HTR-8/SVneo (cell line): ENCODE data around the gene FBLN2.
"Not testable (repeated sequence)": the region's sequence is repeated elsewhere in the genome, so short reads cannot be mapped to it uniquely, and the experiment has no call there.

Source experiments
- DNase-seq: peaks from one replicate; pipeline ENCODE4 v3.0.0; 2011; ENCODE audit warnings: low spot score, mixed read lengths; ENCODE audit not compliant: insufficient read length
- FAIRE-seq: peaks from 2 replicates; lab custom pipeline; 2011; peaks lifted over from hg19 to GRCh38; lab: Jason Lieb, UNC

Gene FBLN2

GRCh38 chr3:13544951-13545651, 3.8 kb upstream of the FBLN2 start:
- DNase-seq (no peak), FAIRE-seq (no peak)

DNA sequence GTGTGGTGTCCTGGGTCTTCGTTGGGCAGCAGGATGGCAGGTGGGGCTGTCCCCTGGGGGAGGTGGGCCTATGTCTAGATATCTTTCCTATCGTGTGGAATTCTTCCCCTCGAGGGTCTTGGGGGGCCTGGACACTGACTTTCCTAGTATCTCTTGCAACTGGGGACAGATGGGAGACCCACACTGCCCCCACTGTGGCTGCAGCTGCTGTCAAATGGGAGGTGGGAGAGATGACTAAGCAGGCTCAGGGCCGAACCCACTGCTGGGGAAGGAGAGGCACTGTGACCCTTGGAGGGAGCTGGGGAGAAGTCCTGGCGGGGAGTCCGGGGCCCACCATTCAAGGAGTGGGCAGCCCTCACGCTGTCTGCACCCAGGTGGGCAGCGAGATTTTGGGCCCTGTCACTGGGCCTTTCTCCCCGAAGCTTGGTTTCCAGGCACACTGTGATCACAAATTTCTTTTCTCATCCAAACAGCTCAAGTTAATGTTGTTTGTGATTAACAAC, 2.9 kb upstream of the FBLN2 start:
- no peak for FAIRE-seq
- DNase-seq: no peak

- FAIRE-seq (peak; percentile 54), DNase-seq (peak; percentile 56)
Observed at GRCh38 chr3:13546667-13547171, 2.2 kb upstream of the FBLN2 start.

DNA sequence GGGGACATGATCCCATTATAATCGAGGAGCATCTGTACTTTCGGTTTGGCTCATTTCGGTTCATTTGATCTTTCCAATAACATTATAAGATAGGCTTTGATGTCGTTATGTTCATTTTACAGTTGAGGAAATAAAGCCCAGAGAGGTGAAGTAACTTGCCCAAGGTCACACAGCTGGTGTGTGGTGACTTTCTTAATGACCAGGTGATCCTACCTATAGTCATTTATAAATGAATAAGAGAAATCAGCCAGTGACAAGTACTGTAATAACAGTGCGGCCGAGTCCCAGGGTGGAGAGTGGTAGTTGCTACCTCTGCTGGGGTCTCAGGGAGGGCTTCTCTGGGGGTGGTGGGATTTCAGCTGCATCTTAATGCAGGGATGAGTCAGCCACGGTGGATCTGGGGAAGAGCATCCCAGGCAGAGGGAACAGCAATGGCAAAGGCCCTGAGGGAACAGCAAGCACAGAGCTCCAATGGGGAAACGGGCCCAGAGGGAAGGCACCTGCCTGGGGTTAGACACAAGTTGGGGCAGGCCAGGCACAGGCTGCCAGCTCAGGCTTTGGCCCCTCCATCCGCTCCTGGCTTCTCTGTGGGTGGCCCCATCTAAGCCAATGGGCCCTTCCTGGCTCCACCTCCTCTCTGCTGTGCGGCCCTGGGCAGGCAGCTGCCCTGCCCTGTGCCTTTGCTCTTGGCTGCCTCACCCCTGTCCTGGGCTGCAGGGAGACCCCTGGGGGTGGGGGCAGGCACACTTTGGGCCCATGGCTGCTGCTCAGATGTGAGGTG, 1.1 kb upstream of the FBLN2 start:
- no peak for FAIRE-seq
- DNase-seq: no peak

DNA sequence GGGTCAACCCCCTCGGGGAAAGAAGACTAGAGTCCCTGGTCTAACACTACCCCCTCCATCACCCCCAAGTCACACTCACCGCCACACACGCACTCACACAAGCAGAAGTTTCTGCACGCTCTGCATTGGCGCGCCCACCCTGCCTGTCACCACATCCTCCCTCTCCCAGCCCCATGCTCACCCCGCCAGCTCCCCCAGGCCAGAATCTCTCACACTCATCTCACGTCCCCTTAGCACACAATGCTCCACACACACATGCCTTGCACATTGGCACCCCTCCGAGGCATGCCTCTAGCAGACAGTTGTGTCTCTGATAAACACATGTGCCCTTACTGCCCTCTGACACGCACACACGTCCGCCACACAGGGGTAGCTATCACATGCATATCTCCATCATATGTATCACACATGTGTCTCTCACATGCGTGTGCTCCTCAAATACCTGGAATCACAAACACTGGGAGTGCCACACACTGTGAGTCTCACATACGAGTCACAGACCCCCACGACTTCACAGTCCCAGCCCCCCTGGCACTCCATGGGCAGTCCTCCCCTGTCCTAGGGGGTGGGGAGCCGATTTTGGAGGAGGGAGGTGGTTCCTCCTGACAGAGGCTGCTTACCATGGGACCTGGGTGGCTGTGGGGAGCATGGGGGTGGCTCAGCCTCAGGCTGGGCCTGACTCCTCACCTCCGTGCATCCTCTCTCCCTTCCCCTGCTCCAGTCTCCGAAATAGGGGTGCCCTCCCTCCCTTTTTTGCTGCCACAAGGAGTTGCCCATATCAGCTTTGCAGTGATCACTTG, 898 bp downstream of the FBLN2 start:
- no peak for FAIRE-seq
- DNase-seq: no peak

- DNase-seq (no peak), FAIRE-seq (no peak)
Observed at GRCh38 chr3:13550423-13550690, 1.4 kb downstream of the FBLN2 start.

DNA sequence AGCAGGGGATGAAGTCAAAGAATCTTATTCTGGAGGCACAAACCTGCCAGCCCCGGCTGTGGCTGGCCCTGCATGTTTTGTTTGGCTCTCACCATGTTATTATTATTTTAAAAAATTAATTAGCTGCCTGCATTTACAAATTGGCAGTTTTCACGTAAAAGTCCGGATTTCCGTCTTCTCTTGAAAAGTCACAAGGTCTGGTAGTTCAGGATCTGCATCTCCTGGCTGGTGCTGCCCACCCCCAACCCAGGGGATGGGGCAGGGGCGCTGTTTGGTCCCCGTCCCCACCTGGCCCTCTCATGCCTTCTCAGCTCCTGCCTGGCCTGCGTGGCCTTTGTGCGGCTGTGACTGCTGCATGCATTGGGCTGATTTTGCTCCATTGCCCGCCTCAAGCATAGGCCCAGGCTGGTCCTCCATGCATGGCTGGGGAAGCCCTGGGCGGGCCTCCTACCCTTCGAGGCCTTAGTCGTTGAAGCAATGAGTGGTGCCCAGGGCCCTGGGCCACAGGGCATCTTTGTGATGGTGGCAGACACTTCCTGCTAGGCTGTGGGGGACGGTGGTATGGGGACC, 2.0 kb downstream of the FBLN2 start:
- DNase-seq (no peak), FAIRE-seq (no peak)

GRCh38 chr3:13552857-13553652, 4.1 kb downstream of the FBLN2 start:
- DNase-seq: no peak
- FAIRE-seq: no peak

DNA sequence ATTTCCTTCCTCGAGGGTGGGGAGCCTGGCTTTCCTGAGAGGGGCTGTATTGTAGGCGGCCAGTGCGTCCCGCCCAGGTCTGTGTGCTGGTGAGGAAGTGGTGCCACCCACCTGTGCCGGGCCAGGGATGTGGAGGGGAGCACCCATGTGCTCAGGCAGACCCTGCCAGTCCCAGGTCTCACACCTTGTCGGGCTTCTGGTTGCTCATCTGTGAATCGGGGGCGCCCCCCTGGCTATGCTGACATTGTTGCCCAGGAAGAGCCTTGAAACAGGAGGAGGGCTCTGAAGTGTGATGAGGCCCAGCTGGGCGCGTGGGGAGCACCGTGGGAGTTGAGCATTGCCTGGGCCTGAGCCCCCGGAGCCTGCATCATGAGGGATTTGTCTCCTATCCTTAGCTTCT, 4.8 kb downstream of the FBLN2 start:
- FAIRE-seq (no peak), DNase-seq (no peak)

DNA sequence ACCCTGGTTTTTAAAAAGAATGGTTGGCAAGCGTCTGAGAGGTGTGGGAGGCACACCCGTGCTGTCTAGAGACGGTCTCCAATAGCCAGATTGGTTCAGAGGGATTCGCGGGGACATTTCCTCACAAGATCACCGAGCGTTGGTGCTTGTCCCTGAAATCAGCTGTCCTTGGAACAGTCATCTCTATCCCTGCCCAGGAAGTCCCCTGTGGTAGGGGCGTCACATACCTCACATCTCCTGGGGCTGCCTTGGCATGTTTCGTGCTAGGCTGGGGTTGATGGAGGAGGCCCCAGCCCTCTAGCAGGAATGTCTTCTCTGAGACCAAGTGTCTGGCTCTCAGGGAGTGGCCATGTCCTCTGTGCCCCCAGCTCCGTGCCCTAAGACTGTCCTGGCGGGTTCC, 6.8 kb downstream of the FBLN2 start:
- DNase-seq (no peak), FAIRE-seq (no peak)

- DNase-seq (no peak), FAIRE-seq (no peak)
Observed at GRCh38 chr3:13556207-13556606, 7.3 kb downstream of the FBLN2 start.

GRCh38 chr3:13556917-13557316, 8.0 kb downstream of the FBLN2 start:
- no peak for DNase-seq
- FAIRE-seq: no peak

GRCh38 chr3:13557417-13557816, 8.5 kb downstream of the FBLN2 start:
- DNase-seq (no peak), FAIRE-seq (no peak)

- DNase-seq (no peak), FAIRE-seq (no peak)
Observed at GRCh38 chr3:13557926-13558325, 9.0 kb downstream of the FBLN2 start.

- DNase-seq (no peak), FAIRE-seq (no peak)
Observed at GRCh38 chr3:13558651-13559050, 9.7 kb downstream of the FBLN2 start.

DNA sequence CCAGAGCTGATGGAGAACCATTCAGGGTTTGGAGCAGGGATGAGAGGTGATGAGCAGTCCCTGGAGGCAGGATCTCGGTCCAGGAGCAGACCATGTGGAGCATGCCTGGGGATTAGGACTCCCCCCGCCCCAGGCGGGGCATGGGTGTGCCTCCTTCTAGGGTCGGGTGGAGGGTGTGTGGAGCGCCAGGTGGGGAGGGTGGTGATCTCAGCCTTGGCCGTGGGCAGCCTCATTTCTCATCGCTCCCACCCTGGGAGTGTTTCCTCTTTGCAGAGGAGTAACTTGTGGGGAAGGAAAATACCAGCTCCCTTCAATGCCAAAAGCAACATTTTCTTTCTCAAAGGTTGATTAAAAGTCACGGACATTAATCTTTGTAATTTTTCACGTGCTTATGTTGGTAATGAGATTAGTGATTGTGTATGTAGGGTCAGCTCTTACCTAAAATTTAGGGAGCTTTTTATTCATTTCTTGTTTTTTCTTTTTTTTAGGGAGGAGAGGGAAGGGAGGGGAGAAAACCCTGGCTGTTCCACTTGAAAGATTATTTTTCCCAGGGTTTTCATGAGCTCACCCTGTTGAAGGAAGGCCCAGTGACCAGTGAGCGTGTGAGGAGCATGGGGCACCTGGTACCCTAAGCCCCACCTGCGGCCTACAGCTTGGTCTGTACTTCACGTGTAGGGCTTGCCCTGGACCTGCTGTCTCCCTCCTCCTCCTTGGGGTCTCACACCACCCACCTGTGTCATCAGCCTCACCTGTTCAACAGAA, 11.0 kb downstream of the FBLN2 start:
- DNase-seq (no peak), FAIRE-seq (no peak)

- FAIRE-seq (peak; percentile 46), DNase-seq (no peak)
Observed at GRCh38 chr3:13561376-13561775, 12.5 kb downstream of the FBLN2 start.

GRCh38 chr3:13561967-13562366, 13.0 kb downstream of the FBLN2 start:
- DNase-seq (no peak), FAIRE-seq (no peak)

DNA sequence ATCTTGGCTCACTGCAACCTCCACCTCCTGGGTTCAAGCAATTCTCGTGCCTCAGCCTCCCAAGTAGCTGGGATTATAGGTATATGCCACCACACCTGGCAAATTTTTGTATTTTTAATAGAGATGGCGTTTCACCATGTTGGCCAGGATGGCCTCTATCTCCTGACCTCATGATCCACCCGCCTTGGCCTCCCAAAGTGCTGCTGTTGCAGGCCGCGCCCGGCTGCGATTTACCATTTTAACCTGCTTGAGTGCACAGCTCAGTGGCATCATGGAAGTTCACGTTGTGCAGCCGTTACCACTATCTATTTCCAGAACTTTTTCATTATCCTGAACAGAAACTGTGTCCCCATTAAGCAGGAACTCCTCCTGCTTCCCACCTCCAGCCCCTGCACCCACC, 13.5 kb downstream of the FBLN2 start:
- not testable (repeated sequence) for DNase-seq, FAIRE-seq
